Measurements from ENCODE around the gene CBX4.

DNA sequence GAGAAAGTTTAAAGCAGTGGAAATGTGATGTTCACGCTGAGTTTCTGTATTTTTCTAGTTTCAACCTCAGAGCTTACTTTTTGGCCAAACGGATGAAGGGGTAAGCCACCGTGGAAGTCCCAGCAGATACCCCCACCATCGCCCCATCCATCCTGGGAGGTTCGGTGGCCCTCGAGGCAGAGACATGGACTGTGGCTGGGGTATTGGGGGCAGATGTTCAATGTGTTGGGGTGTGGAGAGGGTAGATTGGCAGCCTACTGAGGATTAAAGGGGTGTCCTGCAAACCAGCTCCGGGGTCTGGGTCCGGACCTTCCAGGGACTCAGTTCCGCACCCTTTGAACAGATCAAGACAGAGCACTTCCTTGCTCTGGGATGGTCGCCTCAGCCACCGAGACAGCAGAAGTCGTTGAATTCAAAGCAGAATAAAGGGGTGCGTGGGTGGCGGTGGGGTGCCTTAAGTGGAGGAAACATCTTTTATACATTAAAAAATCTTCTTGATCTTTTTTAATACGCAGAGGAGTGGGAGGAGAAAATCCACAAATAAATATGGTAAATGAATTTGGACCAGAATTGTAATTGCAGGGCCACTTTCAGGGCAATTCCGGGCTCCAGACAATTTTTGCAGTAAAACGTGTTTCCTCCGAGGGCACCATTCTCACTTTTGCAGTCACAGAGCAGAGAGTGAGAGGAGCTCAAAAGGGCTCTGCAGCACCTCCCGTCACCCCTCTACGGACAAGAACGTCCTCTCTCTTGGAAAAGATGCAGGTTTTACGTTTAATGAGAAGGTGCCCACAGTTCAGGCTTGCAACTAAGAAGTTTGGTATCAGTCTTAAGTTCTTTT is 34.2 kb downstream of the CBX4 start:
- TF ChIP-seq ZFP30 (CRISPR knock-in tag; IDR thresholded peaks at IDR 0.05) (no peak), TCF4 (CRISPR knock-in tag; IDR thresholded peaks at IDR 0.05; ENCODE audit: borderline replicate concordance) (no peak), ZNF70 (CRISPR knock-in tag; IDR thresholded peaks at IDR 0.05) (no peak), BACH2 (CRISPR knock-in tag; IDR thresholded peaks at IDR 0.05; ENCODE audit: borderline replicate concordance) (no peak), ZFP3 (CRISPR knock-in tag; IDR thresholded peaks at IDR 0.05) (no peak), ZNF565 (CRISPR knock-in tag; conservative IDR thresholded peaks at IDR 0.05; ENCODE audit: low read depth) (no peak), ESRRG (CRISPR knock-in tag; IDR thresholded peaks at IDR 0.05) (no peak), PPARA (CRISPR knock-in tag; IDR thresholded peaks at IDR 0.05; ENCODE audit: borderline replicate concordance) (no peak), CSDC2 (CRISPR knock-in tag; IDR thresholded peaks at IDR 0.05) (no peak)
- TF ChIP-seq, protein P1, sequence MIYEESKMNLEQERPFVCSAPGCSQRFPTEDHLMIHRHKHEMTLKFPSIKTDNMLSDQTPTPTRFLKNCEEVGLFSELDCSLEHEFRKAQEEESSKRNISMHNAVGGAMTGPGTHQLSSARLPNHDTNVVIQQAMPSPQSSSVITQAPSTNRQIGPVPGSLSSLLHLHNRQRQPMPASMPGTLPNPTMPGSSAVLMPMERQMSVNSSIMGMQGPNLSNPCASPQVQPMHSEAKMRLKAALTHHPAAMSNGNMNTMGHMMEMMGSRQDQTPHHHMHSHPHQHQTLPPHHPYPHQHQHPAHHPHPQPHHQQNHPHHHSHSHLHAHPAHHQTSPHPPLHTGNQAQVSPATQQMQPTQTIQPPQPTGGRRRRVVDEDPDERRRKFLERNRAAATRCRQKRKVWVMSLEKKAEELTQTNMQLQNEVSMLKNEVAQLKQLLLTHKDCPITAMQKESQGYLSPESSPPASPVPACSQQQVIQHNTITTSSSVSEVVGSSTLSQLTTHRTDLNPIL (CRISPR knock-in tag; IDR thresholded peaks at IDR 0.05; ENCODE audit: low read depth): no peak
- TF ChIP-seq, protein P2, sequence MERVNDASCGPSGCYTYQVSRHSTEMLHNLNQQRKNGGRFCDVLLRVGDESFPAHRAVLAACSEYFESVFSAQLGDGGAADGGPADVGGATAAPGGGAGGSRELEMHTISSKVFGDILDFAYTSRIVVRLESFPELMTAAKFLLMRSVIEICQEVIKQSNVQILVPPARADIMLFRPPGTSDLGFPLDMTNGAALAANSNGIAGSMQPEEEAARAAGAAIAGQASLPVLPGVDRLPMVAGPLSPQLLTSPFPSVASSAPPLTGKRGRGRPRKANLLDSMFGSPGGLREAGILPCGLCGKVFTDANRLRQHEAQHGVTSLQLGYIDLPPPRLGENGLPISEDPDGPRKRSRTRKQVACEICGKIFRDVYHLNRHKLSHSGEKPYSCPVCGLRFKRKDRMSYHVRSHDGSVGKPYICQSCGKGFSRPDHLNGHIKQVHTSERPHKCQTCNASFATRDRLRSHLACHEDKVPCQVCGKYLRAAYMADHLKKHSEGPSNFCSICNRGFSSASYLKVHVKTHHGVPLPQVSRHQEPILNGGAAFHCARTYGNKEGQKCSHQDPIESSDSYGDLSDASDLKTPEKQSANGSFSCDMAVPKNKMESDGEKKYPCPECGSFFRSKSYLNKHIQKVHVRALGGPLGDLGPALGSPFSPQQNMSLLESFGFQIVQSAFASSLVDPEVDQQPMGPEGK (CRISPR knock-in tag; IDR thresholded peaks at IDR 0.05; ENCODE audit: borderline replicate concordance): no peak

Measured in SK-N-SH treated with all-trans-retinoic acid at 6 μM for 48 hours (cell line).